HG03175 (cell line): ENCODE results near the gene PRDM16.

ENCODE experiments used
- ATAC-seq: cut with Tn5 transposase; IDR thresholded peaks from one replicate; pipeline ENCODE4 v1.9.1; 2021; ENCODE audit warnings: mild to moderate bottlenecking, moderate library complexity; ENCODE audit not compliant: unreplicated experiment

PRDM16 gene

GRCh38 chr1:3032371-3033039, 36.5 kb upstream of the PRDM16 start:
- ATAC-seq = no peak

GRCh38 chr1:3033040-3033789, 35.8 kb upstream of the PRDM16 start:
- ATAC-seq = no peak

- no peak for ATAC-seq
These were observed 35.3 kb upstream of the PRDM16 start for GRCh38 chr1:3033790-3034090.

GRCh38 chr1:3034162-3034561, 34.8 kb upstream of the PRDM16 start:
- ATAC-seq = no peak

- ATAC-seq = no peak
These were observed 34.1 kb upstream of the PRDM16 start for GRCh38 chr1:3034728-3035562.

- ATAC-seq = no peak
These were observed 33.2 kb upstream of the PRDM16 start for GRCh38 chr1:3035563-3036446.

- ATAC-seq = no peak
These were observed 32.3 kb upstream of the PRDM16 start for GRCh38 chr1:3036447-3037280.

GRCh38 chr1:3037281-3038040, 31.5 kb upstream of the PRDM16 start:
- ATAC-seq = no peak

GRCh38 chr1:3038113-3038551, 30.9 kb upstream of the PRDM16 start:
- ATAC-seq = no peak

- no peak for ATAC-seq
These were observed 30.3 kb upstream of the PRDM16 start for GRCh38 chr1:3038571-3039181.

- ATAC-seq = no peak
These were observed 29.0 kb upstream of the PRDM16 start for GRCh38 chr1:3040004-3040403.

- ATAC-seq = no peak
These were observed 26.5 kb upstream of the PRDM16 start for GRCh38 chr1:3042481-3042880.

- no peak for ATAC-seq
These were observed 19.8 kb upstream of the PRDM16 start for GRCh38 chr1:3049164-3049563.

- ATAC-seq = no peak
These were observed 19.1 kb upstream of the PRDM16 start for GRCh38 chr1:3049905-3050304.

GRCh38 chr1:3050603-3051002, 18.4 kb upstream of the PRDM16 start:
- ATAC-seq = no peak

- ATAC-seq = no peak
These were observed 17.4 kb upstream of the PRDM16 start for GRCh38 chr1:3051270-3052268.

- ATAC-seq = no peak
These were observed 16.5 kb upstream of the PRDM16 start for GRCh38 chr1:3052501-3052900.
